Stimulated activated CD8-positive, alpha-beta memory T cell treated with anti-CD3 and anti-CD28 coated beads, Interleukin-15, amount 100 ng/mL, for 48 hours (primary cell): ENCODE data around the gene MOB3B.

ENCODE experiments used
- DNase-seq, 2 donors: peaks; one replicate each; pipeline ENCODE4 v3.0.0-alpha.2; 2020; ENCODE audit warnings: low read depth in 2 of 2

Gene MOB3B

DNA sequence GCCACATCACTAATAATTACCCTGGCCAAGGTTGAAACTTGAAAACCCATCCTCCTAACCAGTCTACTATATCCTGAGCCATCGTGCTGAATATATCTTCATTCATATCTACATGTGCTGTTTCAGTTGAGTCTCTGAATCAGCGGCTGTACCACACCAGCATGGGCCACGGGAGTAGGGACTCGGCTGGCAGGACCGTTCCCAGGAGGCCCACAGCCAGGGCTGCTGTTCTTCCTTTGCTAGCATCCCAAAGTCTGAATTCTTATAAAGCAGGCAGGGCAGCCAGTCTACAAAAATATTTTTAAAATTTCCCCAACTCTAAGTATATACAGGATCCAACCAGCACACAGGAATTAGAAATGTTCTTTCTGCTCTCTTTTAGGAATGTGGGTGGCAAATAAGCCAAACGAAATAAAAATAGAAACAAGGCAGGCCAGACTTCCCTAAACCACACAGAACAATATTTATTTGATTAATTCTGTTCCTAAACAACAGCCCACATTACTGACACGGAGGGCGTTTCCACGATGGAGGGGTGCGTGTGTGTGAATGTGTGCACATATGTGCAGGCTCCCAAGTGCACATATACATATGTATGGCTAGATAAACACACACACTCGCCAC lies 189.8 kb downstream of the MOB3B start:
- no peak for DNase-seq

DNA sequence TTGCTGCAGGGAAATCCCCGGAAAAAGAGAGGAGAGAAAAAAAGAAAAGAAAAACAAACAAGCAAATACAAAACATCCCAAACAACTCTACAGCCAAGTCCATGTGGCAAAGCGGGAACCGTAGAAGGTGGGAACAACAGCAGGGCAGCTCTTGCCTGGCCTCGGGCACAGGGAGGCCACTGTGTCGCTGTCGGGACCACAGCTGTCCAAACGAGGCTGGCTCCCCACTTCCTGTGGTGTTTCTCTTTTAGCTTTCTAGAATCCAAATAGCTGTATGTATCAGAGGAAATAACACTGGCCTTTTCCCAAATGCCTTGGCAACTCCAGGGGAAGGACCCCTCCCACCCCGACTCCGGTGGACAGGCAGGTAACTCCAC lies 191.1 kb downstream of the MOB3B start:
- no peak for DNase-seq

DNA sequence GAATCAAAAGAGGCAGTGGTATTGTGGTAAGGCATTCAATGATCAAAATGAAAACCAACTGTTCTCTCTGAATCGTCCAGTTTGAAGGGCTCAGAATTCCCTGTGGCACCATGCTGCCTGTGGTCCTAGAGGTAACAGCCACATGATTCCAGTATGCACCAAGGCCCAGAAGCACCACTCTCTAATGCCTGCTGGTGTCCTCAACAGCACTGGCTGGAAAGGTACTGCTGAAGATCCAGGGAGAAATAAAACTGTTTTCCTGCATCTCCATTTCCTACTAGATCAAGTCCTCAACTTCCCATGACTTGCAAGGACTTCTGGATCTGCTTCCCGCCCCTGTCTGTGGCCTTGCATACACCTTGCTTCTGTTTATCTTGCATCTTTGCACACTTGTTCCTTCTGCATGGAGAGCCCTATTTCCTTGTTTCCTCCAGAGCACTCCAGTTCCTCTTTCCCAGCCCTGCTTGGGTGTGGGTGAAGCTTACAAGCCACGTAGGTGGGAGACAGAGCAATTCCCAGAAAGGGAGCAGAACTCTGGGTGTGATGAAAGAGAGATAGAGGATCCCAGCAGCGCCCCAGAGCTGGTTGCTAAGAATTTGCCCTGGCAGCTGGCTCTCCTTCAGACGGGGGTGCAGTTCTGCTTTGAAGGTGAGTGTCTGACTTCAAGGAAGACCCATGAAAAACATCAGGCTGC lies 191.6 kb downstream of the MOB3B start:
- DNase-seq: no peak

DNA sequence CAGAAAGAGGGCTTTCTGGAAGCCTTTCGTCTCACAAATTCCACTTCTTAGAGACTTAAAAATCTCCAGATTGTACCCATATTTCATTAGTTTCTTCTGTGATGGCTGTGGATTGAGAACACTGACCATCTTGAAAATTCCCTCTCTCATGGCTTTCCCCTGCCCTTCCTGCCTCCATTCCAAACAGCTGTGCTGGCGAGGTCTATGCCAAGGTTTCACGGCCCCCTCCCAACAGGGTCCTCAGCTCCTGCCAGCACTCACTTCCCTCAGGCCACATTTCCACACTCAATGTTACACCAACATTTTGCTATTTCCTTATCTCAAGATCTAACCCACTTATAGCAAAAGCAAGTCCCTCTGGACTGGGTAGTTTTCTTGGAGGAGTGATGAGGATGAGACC lies 192.4 kb downstream of the MOB3B start:
- no peak for DNase-seq

DNA sequence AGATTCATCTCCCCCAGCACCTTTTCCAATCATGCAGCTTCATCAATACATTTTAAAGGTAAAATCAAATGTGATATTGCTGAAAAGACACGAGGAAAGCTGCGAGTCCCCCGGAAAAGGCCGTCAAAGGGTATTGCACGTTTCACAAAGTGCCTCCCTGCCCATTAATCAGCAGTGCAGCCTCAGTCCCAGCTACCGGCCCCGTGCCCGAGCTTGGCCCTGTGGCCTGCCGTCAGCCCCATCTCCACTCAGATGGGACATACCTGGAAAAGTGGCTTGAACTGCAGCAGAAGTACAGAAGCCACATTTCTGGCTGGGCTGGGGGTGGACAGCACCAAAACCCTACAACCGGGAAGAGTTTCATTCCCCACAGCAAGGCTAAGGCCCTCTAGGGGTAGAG lies 192.8 kb downstream of the MOB3B start:
- no peak for DNase-seq

DNA sequence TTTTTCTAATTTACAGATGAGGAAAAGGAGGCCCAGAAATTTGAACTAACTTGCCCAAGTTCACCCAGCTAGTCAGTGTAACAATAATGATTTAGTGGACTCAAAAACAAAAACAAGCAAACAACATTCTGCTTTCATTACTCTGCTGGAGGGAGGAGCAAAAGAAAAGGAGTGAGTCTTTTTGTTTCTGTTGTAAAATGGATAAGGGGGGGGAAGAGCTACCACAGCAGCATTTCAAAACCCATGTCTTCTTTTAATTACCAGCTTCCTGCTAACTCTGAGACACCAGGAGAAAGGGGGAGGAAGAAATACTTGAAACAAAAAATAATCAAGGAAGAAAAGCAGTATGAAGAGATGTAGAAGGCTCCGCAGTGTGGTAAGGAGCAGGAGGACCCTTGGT lies 193.5 kb downstream of the MOB3B start:
- DNase-seq: no peak

DNA sequence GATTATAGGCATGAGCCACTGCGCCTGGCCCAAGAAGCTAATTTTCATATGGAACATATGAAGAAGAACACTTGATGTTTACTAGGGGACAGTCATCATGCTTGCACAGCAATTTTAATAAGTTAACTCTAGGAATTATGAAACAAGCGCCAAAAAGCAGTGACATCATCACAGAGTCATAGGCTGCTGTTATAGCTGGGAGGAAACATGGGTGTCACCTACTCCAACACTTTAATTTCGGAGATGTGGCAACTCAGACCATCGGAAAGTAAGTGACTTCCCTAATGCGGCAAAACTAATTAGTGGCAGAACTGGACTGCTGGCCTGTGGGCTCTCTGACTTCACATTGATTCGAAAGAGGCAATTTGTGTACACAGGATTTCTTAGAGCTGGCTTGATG lies 194.5 kb downstream of the MOB3B start:
- DNase-seq: no peak

DNA sequence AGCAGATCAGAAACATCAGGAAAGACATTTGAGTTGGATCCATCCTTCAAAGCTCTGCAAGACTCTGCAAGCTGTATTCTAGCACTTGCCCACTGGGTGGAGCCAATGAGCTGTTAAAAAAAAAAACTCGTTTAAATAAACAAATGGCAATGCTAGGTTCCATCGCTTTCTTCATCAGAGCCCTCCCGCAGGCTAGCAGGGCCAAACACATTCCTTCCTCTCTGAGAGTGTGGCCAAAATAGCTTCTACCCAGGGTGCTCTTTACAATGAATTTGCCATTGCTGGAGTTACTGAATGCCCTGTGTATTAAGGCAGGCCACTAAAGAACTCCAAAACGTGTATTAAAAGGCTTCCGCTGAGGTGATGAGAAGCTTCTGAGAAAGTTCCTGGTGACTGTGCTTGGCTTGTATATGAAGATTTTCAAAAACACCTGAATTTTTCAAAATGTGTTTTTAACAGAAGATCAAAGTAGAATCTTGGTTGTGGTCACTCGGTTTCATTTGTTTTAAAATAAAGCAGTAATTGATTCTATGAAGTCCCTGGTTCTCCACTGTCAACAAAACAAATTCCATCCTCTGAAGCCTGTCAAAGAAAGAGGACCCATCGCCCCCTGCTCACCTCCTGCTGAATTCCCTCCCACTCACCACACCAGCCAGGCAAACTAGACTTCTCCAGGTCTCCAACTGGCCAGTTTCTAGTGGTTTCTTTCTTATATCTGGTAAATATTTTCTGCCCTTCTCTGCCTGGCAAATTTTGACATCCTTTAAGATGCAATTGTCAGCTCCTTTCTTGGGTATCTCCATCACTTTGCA lies 196.2 kb downstream of the MOB3B start:
- peak; percentile 3 to 4 for DNase-seq

DNA sequence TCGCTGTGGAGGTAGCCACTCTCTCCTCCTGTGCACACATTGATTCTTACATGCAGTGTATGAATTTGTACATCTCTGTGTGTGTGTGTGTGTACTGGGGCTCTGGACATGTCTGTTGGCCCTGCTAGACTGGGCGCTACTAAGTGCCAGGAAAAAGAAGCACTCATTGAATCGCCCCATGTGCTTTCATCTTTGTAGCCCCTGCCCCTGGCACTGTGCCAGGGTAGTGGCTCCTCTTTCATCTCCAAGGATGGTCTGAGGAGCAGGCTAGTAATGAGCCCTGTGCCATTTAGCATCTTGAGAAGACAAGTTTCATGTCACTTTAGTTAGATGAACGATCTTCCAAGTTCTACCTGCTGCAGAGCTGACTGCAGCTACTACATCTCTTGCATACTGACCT lies 198.2 kb downstream of the MOB3B start:
- DNase-seq: no peak

DNA sequence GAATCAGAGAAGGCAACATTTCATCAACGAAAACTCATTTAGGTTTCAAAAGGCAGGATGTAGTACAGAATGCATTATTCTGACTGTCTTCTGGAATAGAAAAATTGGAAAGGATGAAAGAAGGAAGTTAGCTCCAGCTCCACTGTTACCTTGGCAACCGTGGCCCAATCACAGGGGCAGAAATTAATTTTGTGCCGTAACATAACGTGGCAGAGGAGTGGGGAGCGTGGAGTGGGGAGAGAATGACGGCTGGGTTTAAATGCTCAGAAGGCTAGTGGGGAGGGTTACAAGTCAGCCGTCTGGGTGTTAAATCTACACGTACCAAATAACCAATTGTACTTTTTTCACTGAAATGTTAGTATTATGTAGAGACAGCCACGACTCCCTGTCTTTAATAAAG lies 200.3 kb downstream of the MOB3B start:
- no peak for DNase-seq

DNA sequence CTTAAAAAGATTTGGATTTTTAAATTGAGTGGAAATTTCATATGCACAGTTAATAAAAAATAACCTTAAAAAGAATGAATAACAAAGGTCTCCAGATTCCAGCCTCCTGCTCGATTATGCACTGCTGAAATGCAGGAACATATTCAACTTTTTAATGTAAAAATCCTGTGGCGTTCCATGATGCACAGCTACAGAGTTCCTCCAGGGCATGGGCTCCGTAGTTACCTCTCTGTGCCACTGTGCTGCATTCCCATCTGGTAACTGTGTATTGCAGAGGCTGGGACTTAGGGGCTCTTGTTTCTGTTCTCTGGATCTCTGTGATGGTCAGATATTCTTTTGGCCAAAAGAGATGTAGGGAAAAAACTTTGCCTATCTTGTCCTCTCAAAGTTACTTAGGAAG lies 201.1 kb downstream of the MOB3B start:
- DNase-seq: no peak

DNA sequence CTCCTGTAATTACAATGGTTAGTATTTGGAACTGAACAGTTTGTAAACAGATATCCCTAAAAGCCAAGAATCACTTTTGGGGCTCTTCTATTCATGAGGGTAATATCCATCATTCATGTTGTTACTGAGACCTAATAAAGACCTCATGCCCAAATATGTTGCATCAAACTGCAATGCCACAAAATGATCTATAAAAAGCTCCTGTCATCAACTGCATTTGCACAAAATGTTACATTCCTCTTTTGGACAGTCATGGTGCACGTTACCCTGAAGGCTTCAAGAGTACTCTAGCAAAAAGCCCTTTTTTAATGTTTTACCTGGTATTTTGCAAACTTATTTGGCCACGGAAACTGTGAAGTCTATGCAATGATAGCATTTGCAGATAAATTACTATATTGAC lies 218.4 kb downstream of the MOB3B start:
- DNase-seq: no peak

DNA sequence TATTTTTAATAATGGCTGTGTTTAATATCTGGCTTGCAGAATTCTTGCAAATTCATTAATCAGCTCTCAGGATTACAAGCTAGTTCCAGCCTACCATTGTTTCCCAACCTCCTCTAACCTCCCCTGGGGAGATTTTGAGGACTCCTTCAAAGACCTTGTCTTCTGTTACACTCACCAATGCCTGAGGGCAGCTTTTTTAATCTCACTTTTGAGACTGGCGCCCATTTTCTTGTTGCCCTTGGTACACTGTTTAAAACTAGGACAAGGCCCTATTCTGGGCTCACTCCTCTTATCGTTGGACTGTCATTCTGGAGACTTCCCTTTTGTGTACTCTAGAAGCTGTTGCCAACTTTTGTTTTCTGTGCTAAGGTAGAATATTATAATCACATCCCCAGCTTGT lies 219.0 kb downstream of the MOB3B start:
- no peak for DNase-seq

DNA sequence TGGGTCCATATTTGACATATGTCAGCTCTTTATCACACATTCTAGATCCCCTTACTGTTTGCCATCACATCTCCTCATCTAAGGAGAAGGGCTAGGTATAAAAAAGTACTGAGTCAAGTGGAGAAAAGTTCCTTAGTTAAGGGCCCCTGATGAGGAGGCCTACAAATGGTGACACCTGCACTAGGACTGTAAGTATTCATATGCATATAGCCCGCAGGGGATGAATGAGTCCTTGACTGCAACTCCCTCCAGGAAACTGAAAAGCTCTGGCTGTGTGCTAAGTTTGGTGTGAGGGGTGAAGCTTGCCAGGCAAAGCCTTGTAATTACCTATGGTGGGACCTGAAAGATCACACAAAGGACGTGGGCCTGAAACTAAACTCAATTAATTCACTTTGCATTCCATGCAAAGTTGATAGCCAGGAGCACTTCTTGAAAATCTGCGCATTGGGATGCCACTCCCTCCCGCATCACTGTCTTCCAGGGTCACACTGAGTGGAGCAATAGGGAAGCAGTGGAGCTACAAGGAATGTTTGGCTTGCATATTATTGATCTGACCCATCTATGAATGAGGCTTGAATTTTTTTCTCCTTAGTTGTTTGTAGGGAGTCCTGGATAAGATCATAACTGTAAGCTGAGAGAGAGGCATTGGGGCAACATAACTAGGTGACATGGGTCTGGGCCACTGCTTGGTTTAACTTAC lies 220.8 kb downstream of the MOB3B start:
- no peak for DNase-seq

DNA sequence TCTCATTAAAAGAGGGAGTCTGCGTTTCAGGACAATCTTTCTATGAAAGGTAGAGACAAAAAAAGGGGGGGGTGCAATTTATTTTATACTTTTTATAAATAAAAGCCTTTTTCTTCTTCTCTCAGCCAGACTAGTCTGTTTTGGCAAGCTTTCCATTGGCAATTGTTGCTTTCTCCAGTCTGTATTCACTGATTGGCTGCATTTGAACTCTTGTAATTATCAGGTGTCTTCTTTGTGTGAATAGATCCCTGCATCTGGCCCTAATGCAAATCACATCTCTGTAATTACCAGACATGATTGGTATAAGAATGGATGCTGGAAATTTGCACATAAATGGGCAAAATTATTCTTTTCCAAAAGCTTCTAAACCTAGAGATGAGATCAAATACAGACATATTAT lies 225.1 kb downstream of the MOB3B start:
- no peak for DNase-seq

DNA sequence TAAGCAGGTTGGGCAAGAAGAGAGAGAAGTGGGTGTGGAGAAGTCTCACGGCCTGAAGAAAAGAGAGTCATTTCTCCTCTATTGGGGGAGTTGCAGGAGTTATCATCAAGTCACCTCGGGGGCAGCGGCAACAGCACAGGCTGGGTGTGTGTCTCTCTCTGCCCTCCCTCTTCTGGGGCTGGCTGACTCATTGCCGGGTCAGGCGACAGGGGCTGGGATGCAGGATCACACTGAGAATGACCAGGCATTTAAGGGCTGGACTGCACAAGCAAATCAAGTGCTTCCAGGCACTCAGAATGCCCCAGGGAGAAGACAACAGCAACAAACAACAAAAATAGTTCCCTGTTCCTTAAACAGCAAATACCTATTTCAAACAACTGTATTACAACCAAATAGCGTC lies 226.4 kb downstream of the MOB3B start:
- DNase-seq: no peak

DNA sequence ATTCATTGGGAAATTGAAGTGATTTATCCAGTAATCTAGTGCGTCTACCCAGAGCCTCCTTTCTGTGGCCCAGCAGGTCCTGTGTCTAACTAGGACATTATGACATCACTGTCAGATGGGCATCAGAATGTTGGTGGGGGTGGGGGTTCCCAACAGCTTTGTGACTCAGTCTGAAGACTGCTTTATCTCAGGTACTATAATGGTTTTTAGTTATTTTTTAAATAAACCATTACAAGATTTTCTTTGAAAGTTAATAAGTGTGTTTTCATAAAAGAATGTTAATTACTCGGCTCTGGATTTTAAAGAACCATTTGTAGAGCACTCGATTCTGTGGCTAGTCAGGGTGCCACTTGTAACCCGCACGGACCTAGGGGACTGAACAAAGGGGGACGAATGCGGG lies 232.6 kb downstream of the MOB3B start, which contains the start of gene EQTN:
TSS of gene EQTN (minus strand) at position 101 of the 400 bp plus-strand sequence. CDS start at position 6, 95 bp downstream.
- DNase-seq: no peak

DNA sequence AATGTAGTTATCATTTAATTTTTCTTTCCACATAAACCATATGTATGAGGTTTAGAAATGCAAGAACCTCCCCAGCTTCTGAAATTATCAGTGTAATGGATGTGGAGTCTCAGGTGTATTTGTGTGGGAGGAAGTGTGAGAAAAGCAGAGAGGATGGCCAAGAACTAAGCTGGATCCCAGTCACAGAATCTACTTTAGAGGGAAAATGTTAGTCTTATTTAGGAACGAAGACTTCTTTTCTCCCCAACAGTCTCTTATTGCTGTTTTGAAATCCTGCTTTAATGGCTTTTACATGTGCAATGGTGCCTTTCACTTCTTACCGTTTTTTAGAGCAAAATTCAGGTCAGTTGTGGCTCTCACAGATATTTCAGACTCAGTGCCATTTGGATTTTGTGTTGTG lies 235.6 kb downstream of the MOB3B start:
- DNase-seq: no peak

DNA sequence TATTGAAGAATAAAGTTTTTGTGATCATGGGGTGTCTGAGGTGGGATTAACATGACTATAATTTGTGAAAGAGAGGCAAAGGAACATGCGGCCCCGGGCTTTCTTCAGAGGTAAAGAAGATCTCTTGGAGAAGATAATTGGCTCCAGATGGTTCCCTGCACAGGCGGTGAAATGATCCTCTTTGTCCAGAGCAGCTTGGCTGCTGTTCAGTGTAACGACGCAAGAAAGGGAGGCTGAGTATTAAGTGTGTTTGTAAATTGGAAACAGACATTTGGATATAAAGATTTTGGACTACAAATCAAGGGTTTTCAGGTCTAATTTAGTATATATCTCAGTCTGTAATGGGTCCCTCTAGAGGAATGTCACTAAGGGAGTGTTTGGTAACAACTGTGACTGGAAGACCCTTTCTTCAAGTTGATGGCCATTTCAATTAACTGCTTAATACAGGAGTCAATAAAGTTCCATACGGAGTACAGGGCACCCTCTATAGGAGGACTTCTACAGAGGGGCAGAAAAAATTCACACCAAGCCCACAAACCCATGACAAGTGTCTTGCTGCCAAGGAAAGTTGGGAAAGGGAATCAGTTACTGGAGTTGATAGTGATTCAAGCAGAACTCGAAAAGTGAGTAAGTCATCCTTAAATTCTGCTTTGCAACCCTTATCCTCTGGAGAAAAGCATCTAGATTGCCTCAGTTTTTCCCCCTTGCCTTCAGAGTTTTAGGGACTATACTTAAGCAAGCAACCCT lies 236.8 kb downstream of the MOB3B start:
- no peak for DNase-seq

DNA sequence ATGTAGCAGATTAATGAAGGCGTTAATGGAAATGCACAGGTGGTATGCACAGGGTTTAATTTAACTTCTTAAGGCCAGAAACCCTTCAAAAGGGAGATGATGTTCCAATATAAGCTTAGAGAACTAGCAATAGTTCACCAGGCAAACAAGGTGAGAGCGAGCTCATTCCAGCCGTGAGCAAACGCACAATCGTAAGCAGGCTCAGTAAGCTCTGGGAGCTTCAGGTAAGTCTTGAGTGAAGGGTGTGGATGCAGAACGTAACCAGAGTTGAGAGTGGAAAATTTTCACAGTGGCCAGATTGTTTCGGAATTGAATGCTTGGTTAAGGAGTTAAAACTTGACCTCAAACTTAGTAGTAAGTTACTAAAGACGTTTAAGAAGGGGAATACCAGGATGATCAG lies 238.3 kb downstream of the MOB3B start:
- DNase-seq: no peak

DNA sequence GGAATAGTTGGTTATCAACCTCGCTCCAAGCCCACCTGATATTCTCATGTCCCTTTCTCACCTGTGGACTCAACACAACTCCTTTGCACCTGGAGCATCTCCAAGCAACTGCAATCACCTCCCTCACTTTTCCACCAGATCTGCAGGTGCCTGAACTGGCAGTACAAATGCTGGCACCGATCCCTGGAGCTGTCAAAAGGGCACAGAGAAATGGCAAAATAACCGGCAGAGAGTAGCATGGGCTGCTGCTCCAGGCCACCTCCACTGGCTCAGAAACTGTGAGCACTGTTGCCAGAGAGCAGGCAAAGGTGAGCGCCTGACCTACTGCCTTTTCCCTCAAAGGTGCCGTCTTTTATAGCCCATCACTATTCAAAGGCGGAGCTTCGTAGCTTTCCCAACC lies 247.3 kb downstream of the MOB3B start:
- no peak for DNase-seq

DNA sequence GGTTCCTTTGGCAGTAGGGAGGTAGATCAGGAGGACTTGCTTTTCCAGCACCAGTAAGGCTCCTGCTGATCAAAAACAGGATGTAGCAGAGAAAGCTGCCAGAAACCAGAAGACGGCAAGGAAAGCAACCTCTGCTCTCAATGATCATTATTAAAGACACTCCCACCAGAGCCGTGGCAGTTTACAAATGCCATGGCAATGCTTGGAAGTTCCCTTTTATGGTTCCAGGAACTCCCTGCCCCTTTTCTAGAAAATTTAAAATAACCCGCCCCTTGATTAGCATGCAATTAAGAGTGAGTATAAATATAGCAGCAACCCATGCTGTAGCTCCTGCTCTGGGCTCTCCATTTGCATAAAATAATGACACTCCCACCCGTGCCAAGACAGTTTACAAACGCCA lies 248.8 kb downstream of the MOB3B start:
- no peak for DNase-seq
